K562 (cell line): Measurements from ENCODE around the gene MAP3K19. TPM values are rescaled to one million over a fixed set of nuclear protein-coding genes. Genes with fewer than 3 reads are reported as not detected.

ENCODE experiments used
- ATAC-seq: fragments of 200-7000 bp; cut with Tn5 transposase; 3 replicates; pipeline ENCODE4 v1.9.1; 2020; ENCODE audit warnings: moderate library complexity
- BruUV-seq: library from RNA; stranded (reverse); fragments of 400-500 nt; replicated peaks from 2 replicates; lab custom pipeline; 2021; lab: Mats Ljungman, UMichigan
- CTCF ChIA-PET: fragments of 300-600 bp; formaldehyde crosslinking; extraction: SDS; loops from one replicate; lab custom pipeline; 2021; ENCODE audit warnings: low intra/inter-chr PET ratio; lab: Yijun Ruan, JAX
- POLR2A ChIA-PET: fragments of 300-600, 350-650 bp; sonication (Branson Sonifier 250); formaldehyde crosslinking; extraction: SDS; loops from one replicate; lab custom pipeline; 2021; ENCODE audit warnings: antibody characterized with exemption, inconsistent platforms; lab: Yijun Ruan, JAX
- DNase-seq, 4 experiments: peaks; one replicate each; pipeline versions ENCODE4 v3.0.0 to v3.0.0-alpha.2; 2011 to 2018; ENCODE audit warnings: low spot score in 3 of 4, mixed read lengths in 3 of 4; ENCODE audit errors: extremely low read depth in 1 of 4
- FAIRE-seq: peaks from 2 replicates; lab custom pipeline; 2011; peaks lifted over from hg19 to GRCh38; lab: Jason Lieb, UNC
- H2AFZ ChIP-seq: 2 replicates; pipeline ENCODE4 v1.6.0; 2011; ENCODE audit warnings: low read depth, low read length, control low read depth, inconsistent platforms
- H3K27ac ChIP-seq: fragments of 200-600 bp; 3 replicates; pipeline ENCODE4 v1.8.0; 2011; ENCODE audit warnings: low read depth, mild to moderate bottlenecking, control low read depth, inconsistent platforms, low read length, moderate library complexity, mixed read lengths; ENCODE audit errors: extremely low read depth
- H3K27me3 ChIP-seq, 2 experiments: fragments of 300-600 bp in 1 of 2; 2 replicates in 1 of 2; 3 replicates in 1 of 2; pipeline versions ENCODE4 v1.6.0 to v1.8.0; 2011; ENCODE audit warnings: inconsistent platforms in 2 of 2, low read length in 2 of 2, mild to moderate bottlenecking in 1 of 2, mixed read lengths in 1 of 2, moderate library complexity in 1 of 2; ENCODE audit not compliant: control insufficient read depth in 2 of 2, insufficient read depth in 2 of 2
- H3K36me3 ChIP-seq: fragments of 300-600 bp; 3 replicates; pipeline ENCODE4 v1.8.0; 2011; ENCODE audit warnings: mild to moderate bottlenecking, low read length, inconsistent platforms; ENCODE audit not compliant: control insufficient read depth, insufficient read depth
- H3K4me1 ChIP-seq, 2 experiments: fragments of 200-600 bp in 1 of 2; replicated peaks in 1 of 2; 2 replicates in 1 of 2; 3 replicates in 1 of 2; pipeline versions ENCODE4 v1.5.1 to v1.8.0; 2011; ENCODE audit warnings: inconsistent platforms in 2 of 2, low read length in 2 of 2, mild to moderate bottlenecking in 1 of 2, mixed read lengths in 1 of 2, moderate library complexity in 1 of 2; ENCODE audit not compliant: control insufficient read depth in 2 of 2, insufficient read depth in 2 of 2
- H3K4me2 ChIP-seq: 2 replicates; pipeline ENCODE4 v1.6.1; 2011; ENCODE audit warnings: low read length, control low read depth, inconsistent platforms, mixed read lengths; ENCODE audit not compliant: insufficient read depth
- H3K4me3 ChIP-seq: fragments of 200-600 bp; sonication (generic), shearing (Covaris generic); 2 replicates; pipeline ENCODE4 v1.5.1; 2016; ENCODE audit warnings: control low read depth, inconsistent platforms
- H3K79me2 ChIP-seq: fragments of 200-600 bp; 3 replicates; pipeline ENCODE4 v1.8.0; 2011; ENCODE audit warnings: low read length, inconsistent platforms; ENCODE audit not compliant: control insufficient read depth, insufficient read depth
- H3K9ac ChIP-seq, 2 experiments: 2 replicates each; pipeline versions ENCODE4 v1.6.0 to v1.6.1; 2011; ENCODE audit warnings: low read depth in 2 of 2, low read length in 2 of 2, control low read depth in 1 of 2, inconsistent platforms in 1 of 2, mild to moderate bottlenecking in 1 of 2, mixed read lengths in 1 of 2; ENCODE audit not compliant: insufficient read depth in 1 of 2
- H3K9me1 ChIP-seq: one replicate; pipeline ENCODE4 v1.6.0; 2011; ENCODE audit warnings: inconsistent platforms, mild to moderate bottlenecking, low read length, moderate library complexity; ENCODE audit not compliant: control insufficient read depth, insufficient read depth
- H3K9me3 ChIP-seq: replicated peaks from 2 replicates; pipeline ENCODE4 v1.5.1; 2011; ENCODE audit warnings: low read depth, low read length, inconsistent platforms; ENCODE audit not compliant: control insufficient read depth, insufficient read depth
- H4K20me1 ChIP-seq: replicated peaks from 2 replicates; pipeline ENCODE4 v1.6.1; 2011; ENCODE audit warnings: low read length, inconsistent platforms, mixed read lengths; ENCODE audit not compliant: control insufficient read depth, insufficient read depth
- AFF1 ChIP-seq, 2 experiments: fragments of 450-650 bp; IDR thresholded peaks; 2 replicates each; pipeline ENCODE4 v1.6.1; 2018; ENCODE audit warnings: mild to moderate bottlenecking in 2 of 2, low read depth in 1 of 2; ENCODE audit not compliant: partially characterized antibody in 2 of 2
- ARID2 ChIP-seq: fragments of 450-650 bp; IDR thresholded peaks from 2 replicates; pipeline ENCODE4 v1.6.1; 2017; ENCODE audit warnings: antibody characterized with exemption, mild to moderate bottlenecking
- CUX1 ChIP-seq: fragments of 200-800 bp; sonication (Bioruptor generic); IDR thresholded peaks from 2 replicates; pipeline ENCODE4 v1.6.1; 2016; ENCODE audit warnings: missing genetic modification characterization, missing compliant biosample characterization
- MAX ChIP-seq: sonication (generic); formaldehyde crosslinking; IDR thresholded peaks from 2 replicates; pipeline ENCODE4 v1.9.0; 2022; ENCODE audit warnings: mild to moderate bottlenecking, missing genetic modification reagents
- NR0B1 ChIP-seq: fragments of 450-650 bp; IDR thresholded peaks from one replicate; pipeline ENCODE4 v1.6.1; 2018; ENCODE audit warnings: mild to moderate bottlenecking, moderate library complexity; ENCODE audit not compliant: partially characterized antibody
- PTRF ChIP-seq: fragments of 450-650 bp; IDR thresholded peaks from 2 replicates; pipeline ENCODE4 v1.6.1; 2016; ENCODE audit warnings: mild to moderate bottlenecking, missing genetic modification characterization, missing compliant biosample characterization
- SAP30 ChIP-seq: fragments of 200-600 bp; sonication (generic); IDR thresholded peaks from 2 replicates; pipeline ENCODE4 v1.6.1; 2012; ENCODE audit warnings: borderline replicate concordance, low read depth, mild to moderate bottlenecking, moderate library complexity, low read length, control low read depth, inconsistent platforms; ENCODE audit not compliant: insufficient read depth, poor library complexity, severe bottlenecking
- U2AF1 ChIP-seq: fragments of 200-400 bp; formaldehyde crosslinking; optimal IDR thresholded peaks from 2 replicates; pipeline ENCODE3; 2017; ENCODE audit warnings: mild to moderate bottlenecking, low read depth, low read length, moderate library complexity
- ZNF253 ChIP-seq: fragments of 250-450 bp; sonication (Bioruptor Pico); conservative IDR thresholded peaks from 2 replicates; pipeline ENCODE4 v1.6.1; 2021; ENCODE audit warnings: mild to moderate bottlenecking
- ZNF431 ChIP-seq: sonication (generic); formaldehyde crosslinking; IDR thresholded peaks from 2 replicates; pipeline ENCODE4 v1.8.0; 2022; ENCODE audit warnings: mild to moderate bottlenecking, missing genetic modification reagents
- ZNF778 ChIP-seq: fragments of 450-650 bp; formaldehyde crosslinking; IDR thresholded peaks from 2 replicates; pipeline ENCODE4 v1.4.0; 2020; ENCODE audit warnings: mild to moderate bottlenecking, moderate library complexity
- WGBS: fragments of 100-300 bp; shearing (Covaris generic); methylation state at CpG from one replicate; pipeline ENCODE4 v1.1.6; 2016; ENCODE audit warnings: low coverage, mixed read lengths; ENCODE audit not compliant: insufficient coverage; ENCODE audit errors: missing lambda C conversion rate; 5-methylcytosine and 5-hydroxymethylcytosine counted together
- in situ Hi-C: fragments of 300-500 bp; cut with MboI; formaldehyde crosslinking; loops from 4 replicates; pipeline ENCODE4 v1.15.0; 2018; ENCODE audit warnings: inconsistent platforms, mixed read lengths
- intact Hi-C: fragments of 100-400 bp; cut with micrococcal nuclease; formaldehyde crosslinking; loops from 2 replicates; pipeline ENCODE4 v1.14.2; 2022
- polyA plus RNA-seq, 8 experiments: library from polyadenylated mRNA; depleted of rRNA in 4 of 8; stranded (reverse) in 5 of 8; unstranded in 3 of 8; fragments of >200 nt; fragmentation: Nextera tagmentation in 2 of 8; fragmentation: Illumina TruSeq in 1 of 8; extraction: Ambion mirVana in 2 of 8; extraction: Trizol in 1 of 8; gene quantifications; 2 replicates each; pipeline versions ENCODE4 v1.2.1 to v1.2.3, GENCODE V29; 2011 to 2014; ENCODE audit warnings: inconsistent platforms in 1 of 8, missing spikeins in 1 of 8
- total RNA-seq, 7 experiments: library from RNA; depleted of rRNA in 6 of 7; stranded (reverse); fragments of >200 nt in 6 of 7; fragmentation: Illumina TruSeq in 2 of 7; extraction: Trizol in 2 of 7; gene quantifications; 2 replicates each; pipeline versions ENCODE4 v1.2.1 to v1.2.3, GENCODE V29; 2011 to 2021; ENCODE audit warnings: low replicate concordance in 1 of 7

Gene MAP3K19
- total and polyA plus RNA-seq, 9 of the 15 experiments (the other 6 are each of a cell fraction or from before 2014, with no cell fraction given): 0.29 TPM; not detected in 8

- Histone ChIP-seq H3K27ac (no peak overlapping the region), H3K4me3 (no peak overlapping the region), H3K9me1 (no peaks in the 10 kb centered on the region), H2AFZ (no peak overlapping the region), H3K9ac (no peak overlapping the region), H3K9me3 (no peaks in the 10 kb centered on the region; the same call in 1 of the 2 replicates), H3K36me3 (no peaks in the 10 kb centered on the region), H3K4me1 (peaks cover 0 to 5% of the 10 kb centered on the region in 2 experiments; a peak in 1 of 5 replicates), H3K79me2 (no peaks in the 10 kb centered on the region), H3K27me3 (peaks cover 2 to 20% of the 10 kb centered on the region in 2 experiments; a peak in 3 of 5 replicates), H3K4me2 (no peak overlapping the region), H4K20me1 (no peaks in the 10 kb centered on the region)
- ChIA-PET CTCF (no interaction called here), POLR2A (no interaction called here)
- ATAC-seq (no peak), DNase-seq (no peak), FAIRE-seq (no peak)
- in situ Hi-C loops: loop anchor here (25.0 kb wide), 1 partner anchor 1408 kb away; no protein-coding TSS in a partner anchor
- 1% methylated on average over 4 of the region's 4 CpGs for WGBS
- intact Hi-C loops: no loop called here
- no TSS peak for BruUV-seq
- TF ChIP-seq ZNF778: no peak
- no peak for TF ChIP-seq AFF1 (IDR thresholded peaks at IDR 0.05; ENCODE audit: low read depth in 1 of 2, partially characterized antibody in 2 of 2)
- TF ChIP-seq ARID2: no peak
- TF ChIP-seq SAP30: no peak
- no peak for TF ChIP-seq ZNF253 (CRISPR knock-in tag)
- no peak for TF ChIP-seq U2AF1
- no peak for TF ChIP-seq NR0B1
- no peak for TF ChIP-seq ZNF431 (CRISPR knock-in tag)
- TF ChIP-seq MAX: no peak
- no peak for TF ChIP-seq PTRF (tag)
- TF ChIP-seq CUX1 (CRISPR knock-in tag): no peak
These were observed 68.0 kb downstream of the MAP3K19 start for GRCh38 chr2:134979221-134979620.
